DMS79 (cell line): ENCODE measurements around the gene TPRA1.
A peak's percentile ranks its signal among the peaks of the same experiment; 100 is the strongest.
"Not testable (repeated sequence)": the region's sequence is repeated elsewhere in the genome, so short reads cannot be mapped to it uniquely, and the experiment has no call there.

Experiments used
- DNase-seq: peaks from one replicate; lab custom pipeline; 2025; lab: John Stamatoyannopoulos, UW

TPRA1 gene

GRCh38 chr3:127616836-127617605 lies 26.5 kb upstream of the TPRA1 start:
- DNase-seq: no peak

DNA sequence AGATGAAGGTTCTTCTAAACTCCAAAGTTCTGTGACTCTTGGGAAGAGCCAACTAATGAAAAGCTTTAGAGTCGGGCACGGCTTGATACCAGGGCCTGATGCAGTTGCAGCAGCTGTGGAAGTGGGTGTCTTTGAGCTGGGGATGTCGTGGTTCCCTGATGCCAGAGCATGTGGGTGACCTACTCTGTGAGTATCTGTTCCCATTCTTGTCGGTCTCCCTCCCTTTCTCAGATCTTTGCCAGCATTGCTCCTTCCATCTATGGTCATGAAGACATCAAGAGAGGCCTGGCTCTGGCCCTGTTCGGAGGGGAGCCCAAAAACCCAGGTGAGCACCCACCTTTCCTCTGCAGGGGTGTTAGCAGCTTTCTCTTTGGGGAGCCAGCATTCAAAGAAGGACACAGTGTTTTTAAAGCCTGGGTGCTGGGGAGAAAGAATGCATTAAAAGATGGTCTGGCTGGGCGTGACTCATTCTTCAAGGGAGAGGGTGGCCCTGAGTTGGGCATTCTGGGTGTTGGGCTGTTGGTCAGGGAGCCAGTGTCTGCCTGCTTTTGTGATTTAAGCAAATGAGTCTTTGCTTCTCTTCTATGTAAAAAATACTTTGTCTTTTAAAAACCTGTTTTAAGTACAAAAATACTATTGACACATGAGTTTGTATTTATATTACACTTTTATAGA lies 25.2 kb upstream of the TPRA1 start:
- DNase-seq: no peak

GRCh38 chr3:127614928-127615589 lies 24.5 kb upstream of the TPRA1 start:
- no peak for DNase-seq

- no peak for DNase-seq
These were observed 22.9 kb upstream of the TPRA1 start for GRCh38 chr3:127613406-127613805.

- DNase-seq: peak; percentile 77
These were observed 22.4 kb upstream of the TPRA1 start for GRCh38 chr3:127612966-127613365.

- no peak for DNase-seq
These were observed 20.7 kb upstream of the TPRA1 start for GRCh38 chr3:127611251-127611650.

GRCh38 chr3:127610105-127610504 lies 19.6 kb upstream of the TPRA1 start:
- DNase-seq: no peak

- DNase-seq: no peak
These were observed 17.8 kb upstream of the TPRA1 start for GRCh38 chr3:127608362-127608718.

- no peak for DNase-seq
These were observed 17.3 kb upstream of the TPRA1 start for GRCh38 chr3:127607675-127608361.

- no peak for DNase-seq
These were observed 16.6 kb upstream of the TPRA1 start for GRCh38 chr3:127606981-127607595.

- no peak for DNase-seq
These were observed 15.7 kb upstream of the TPRA1 start for GRCh38 chr3:127606086-127606805.

GRCh38 chr3:127605547-127605946 lies 15.0 kb upstream of the TPRA1 start:
- not testable (repeated sequence) for DNase-seq

- no peak for DNase-seq
These were observed 14.1 kb upstream of the TPRA1 start for GRCh38 chr3:127604546-127605165.

- no peak for DNase-seq
These were observed 13.5 kb upstream of the TPRA1 start for GRCh38 chr3:127604035-127604434.

- DNase-seq: no peak
These were observed 10.4 kb upstream of the TPRA1 start for GRCh38 chr3:127600749-127601456.

DNA sequence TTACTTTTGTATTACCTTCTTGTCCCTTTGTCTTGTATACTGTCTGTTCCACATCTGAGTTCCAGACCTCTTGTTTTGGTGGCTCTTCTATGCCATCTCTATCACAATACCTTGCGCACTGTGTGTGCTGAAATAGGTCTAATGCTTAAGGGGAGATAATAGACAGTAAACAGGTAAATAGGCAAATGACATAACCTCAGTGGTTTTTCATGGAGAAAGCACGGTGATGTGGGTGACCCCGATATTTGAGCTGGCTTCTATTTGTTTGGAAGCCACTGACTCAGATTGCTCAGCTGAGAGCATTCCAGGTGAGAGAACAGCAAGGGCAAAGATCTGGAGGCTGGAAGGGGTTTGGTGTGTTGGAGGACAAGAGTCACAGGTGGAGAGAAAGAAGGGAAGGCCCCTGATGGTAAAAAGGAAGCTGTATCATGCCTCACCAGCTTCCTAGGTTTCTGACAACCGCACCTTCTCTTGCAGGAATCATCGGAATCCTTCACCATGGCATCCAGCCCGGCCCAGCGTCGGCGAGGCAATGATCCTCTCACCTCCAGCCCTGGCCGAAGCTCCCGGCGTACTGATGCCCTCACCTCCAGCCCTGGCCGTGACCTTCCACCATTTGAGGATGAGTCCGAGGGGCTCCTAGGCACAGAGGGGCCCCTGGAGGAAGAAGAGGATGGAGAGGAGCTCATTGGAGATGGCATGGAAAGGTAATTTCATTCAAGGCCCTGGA lies 8.5 kb upstream of the TPRA1 start:
- DNase-seq: no peak

GRCh38 chr3:127597020-127597771 lies 6.7 kb upstream of the TPRA1 start:
- no peak for DNase-seq

GRCh38 chr3:127595303-127595702 lies 4.8 kb upstream of the TPRA1 start:
- DNase-seq: no peak

DNA sequence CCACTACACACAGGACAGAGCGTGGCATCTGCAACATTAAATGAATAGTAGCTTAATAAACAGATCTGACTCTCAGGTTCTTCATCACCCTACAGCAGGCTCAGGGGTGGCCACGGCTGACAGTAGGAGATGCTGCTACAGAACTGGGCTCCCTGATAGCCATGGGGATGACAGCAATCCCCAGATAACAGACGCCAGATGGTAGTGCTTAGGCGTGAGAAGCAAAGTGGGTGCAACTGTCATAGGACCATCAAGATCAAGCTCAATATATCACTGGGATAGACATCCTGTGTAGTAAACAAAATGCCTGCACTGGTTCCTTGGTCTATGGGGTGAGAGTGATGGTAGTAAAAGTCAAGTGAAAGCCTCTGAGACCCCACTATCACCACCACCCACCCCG lies 2.6 kb upstream of the TPRA1 start:
- DNase-seq: no peak
